ENCODE results near the gene SPTBN5.

SPTBN5 gene

DNA sequence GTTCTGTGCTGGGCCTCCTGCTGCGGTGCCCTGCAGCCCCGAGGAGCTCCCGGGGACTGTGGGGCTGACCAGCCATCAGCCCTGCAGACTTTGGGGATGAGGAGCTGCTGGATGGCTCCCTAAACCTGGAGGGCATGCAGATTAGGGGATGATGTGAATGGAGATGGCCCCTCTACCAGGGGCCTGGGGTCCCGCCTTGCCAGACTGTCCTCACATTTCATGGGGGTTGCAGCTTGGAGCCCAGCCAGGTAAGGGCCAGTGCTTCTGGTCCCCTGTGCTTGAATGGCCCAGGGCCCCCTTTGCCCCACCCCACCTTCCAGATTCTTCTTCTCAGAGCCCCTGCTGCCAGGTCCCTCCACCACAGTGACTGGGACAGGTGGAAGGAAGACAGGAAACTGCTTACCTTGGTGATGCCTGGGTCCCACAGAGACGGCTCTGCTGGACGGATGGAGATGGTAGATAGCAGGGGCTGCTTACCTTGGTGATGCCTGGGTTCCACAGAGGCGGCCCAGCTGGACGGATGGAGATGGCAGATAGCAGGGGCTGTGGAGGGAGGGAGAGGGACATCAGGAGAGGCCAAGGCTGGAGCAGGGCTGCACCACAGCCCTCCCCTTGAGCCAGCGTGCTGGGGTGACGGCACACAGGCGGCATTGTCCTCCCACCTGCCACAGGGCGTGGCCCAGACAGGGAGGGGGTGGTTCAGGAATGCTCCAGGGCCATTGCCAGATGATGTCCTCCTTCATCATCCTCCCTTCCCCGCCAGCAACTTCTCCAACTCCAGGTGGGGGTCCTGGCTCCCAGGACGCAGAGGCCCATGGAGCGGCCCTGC is at the start of gene SPTBN5:
TSS of gene SPTBN5 (minus strand) at position 632 of the 829 bp plus-strand sequence. CDS start at position 76, 556 bp downstream.
- no peak within 1 kb of the TSS for H3K27ac ChIP-seq (ENCODE audit: low read length)
- no peaks in the 10 kb centered on the region for H3K9me3 ChIP-seq (ENCODE audit: control insufficient read depth in 1 of 2, low read length in 2 of 2)
- peaks cover 4 to 28% of the 10 kb centered on the region in 2 donors for H3K4me1 ChIP-seq (ENCODE audit: control insufficient read depth in 1 of 2, insufficient read depth in 2 of 2, low read length in 2 of 2)
- H3K27me3 ChIP-seq (ENCODE audit: low read depth, low read length) = no peaks in the 10 kb centered on the region
- H3K36me3 ChIP-seq (ENCODE audit: control insufficient read depth in 1 of 2, insufficient read depth in 2 of 2, low read length in 2 of 2) = no peaks in the 10 kb centered on the region
- H3K4me3 ChIP-seq (ENCODE audit: low read depth in 1 of 2, low read length in 2 of 2) = peak within 1 kb of the TSS in 1 of 2 donors; percentile 40

DNA sequence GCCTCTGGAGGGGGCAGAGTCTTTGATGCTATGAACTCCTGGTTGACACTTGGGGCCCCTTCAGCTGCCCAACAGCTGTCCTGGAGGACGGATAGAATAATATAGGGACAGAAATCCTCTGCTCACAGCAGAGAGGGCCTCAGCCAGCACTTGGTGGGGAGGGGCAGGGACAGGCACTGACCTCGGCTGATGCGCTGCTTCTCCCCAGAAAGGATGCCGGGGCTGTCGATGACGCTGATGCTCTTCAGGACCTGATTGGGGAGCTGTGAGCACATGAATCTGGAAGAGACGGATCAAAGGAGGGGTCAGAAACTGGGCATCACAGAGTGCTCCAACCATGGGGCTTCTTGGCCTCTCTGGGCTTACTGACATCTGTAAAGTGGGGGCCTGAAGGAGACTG is 49.0 kb upstream of the SPTBN5 start:
- no peak overlapping the region for H3K27ac ChIP-seq (ENCODE audit: low read length)
- no peak overlapping the region for H3K4me3 ChIP-seq (ENCODE audit: low read depth in 1 of 2, low read length in 2 of 2)

DNA sequence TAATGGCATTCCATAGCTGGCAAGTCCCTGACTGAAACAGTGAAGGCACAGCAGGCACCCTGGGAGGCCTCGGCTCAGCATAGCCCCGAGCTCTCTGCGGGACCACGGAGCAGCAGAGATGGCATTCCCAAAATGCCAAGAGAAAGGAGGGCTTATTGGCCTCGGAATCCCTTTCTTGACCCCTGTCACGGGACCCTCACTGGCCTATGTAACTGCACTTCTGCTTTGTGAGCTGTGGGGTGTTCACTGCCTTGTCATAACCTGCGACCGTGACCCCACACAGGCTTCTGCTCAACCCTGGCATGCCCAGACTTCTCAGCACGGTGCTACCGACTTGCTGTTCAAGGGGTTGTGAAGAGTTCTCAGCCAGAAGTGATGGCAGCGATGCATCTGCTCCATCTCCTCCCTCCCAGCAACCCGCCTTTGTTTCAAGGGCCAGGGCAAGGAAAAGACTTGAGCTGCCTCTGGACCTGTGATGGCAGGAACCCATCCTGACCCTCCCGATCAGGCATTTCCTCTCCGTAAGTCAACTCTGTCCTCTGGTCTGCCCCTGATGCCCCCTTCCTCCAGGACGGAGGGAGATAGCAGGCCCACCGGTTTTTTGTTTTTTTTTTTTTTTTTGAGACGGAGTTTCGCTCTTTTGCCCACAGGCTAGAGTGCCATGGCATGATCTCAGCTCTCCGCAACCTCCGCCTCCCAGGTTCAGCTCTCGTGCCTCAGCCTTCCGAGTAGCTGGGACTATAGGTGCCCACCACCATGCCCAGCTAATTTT is 48.0 kb upstream of the SPTBN5 start:
- H3K27ac ChIP-seq (ENCODE audit: low read length) = no peak overlapping the region
- H3K36me3 ChIP-seq (ENCODE audit: control insufficient read depth in 1 of 2, insufficient read depth in 2 of 2, low read length in 2 of 2) = peaks cover 4 to 9% of the 10 kb centered on the region in 2 donors
- H3K4me3 ChIP-seq (ENCODE audit: low read depth in 1 of 2, low read length in 2 of 2) = no peak overlapping the region
- H3K4me1 ChIP-seq (ENCODE audit: control insufficient read depth in 1 of 2, insufficient read depth in 2 of 2, low read length in 2 of 2) = peaks cover 3 to 10% of the 10 kb centered on the region in 2 donors
- H3K9me3 ChIP-seq (ENCODE audit: control insufficient read depth in 1 of 2, low read length in 2 of 2) = no peaks in the 10 kb centered on the region
- H3K27me3 ChIP-seq (ENCODE audit: low read depth, low read length) = no peaks in the 10 kb centered on the region

More for the DNA sequence above, 49.0 kb upstream of the SPTBN5 start:
- Histone ChIP-seq H3K27me3 (ENCODE audit: low read depth, low read length) (no peaks in the 10 kb centered on the region), H3K36me3 (ENCODE audit: control insufficient read depth in 1 of 2, insufficient read depth in 2 of 2, low read length in 2 of 2) (peaks cover 4 to 9% of the 10 kb centered on the region in 2 donors), H3K9me3 (ENCODE audit: control insufficient read depth in 1 of 2, low read length in 2 of 2) (no peaks in the 10 kb centered on the region), H3K4me1 (ENCODE audit: control insufficient read depth in 1 of 2, insufficient read depth in 2 of 2, low read length in 2 of 2) (peaks cover 3 to 10% of the 10 kb centered on the region in 2 donors)

DNA sequence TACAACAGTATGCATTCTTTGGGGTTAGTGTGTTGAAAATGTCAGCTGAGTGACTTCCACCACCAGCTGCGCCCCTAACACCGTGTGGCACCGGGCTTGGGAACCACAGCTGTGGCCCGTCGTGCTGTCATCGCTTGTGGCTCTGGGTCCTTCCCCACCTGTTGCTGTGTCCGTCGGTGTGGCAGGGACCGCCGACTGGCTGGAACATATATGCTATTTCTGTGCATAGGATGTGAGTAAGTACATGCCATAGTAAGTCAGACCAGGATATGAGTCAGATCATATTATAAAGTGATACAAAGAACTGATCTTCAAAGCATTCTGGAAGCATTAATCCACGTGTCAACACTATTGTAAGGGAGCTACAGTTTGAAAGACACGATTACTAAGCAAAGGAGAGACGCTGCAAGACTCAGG is 46.6 kb upstream of the SPTBN5 start:
- H3K9me3 ChIP-seq (ENCODE audit: control insufficient read depth in 1 of 2, low read length in 2 of 2) = no peaks in the 10 kb centered on the region
- H3K27ac ChIP-seq (ENCODE audit: low read length) = no peak overlapping the region
- H3K4me3 ChIP-seq (ENCODE audit: low read depth in 1 of 2, low read length in 2 of 2) = no peak overlapping the region
- H3K27me3 ChIP-seq (ENCODE audit: low read depth, low read length) = no peaks in the 10 kb centered on the region
- H3K36me3 ChIP-seq (ENCODE audit: control insufficient read depth in 1 of 2, insufficient read depth in 2 of 2, low read length in 2 of 2) = peaks cover 4 to 9% of the 10 kb centered on the region in 2 donors
- H3K4me1 ChIP-seq (ENCODE audit: control insufficient read depth in 1 of 2, insufficient read depth in 2 of 2, low read length in 2 of 2) = peaks cover 3 to 10% of the 10 kb centered on the region in 2 donors

DNA sequence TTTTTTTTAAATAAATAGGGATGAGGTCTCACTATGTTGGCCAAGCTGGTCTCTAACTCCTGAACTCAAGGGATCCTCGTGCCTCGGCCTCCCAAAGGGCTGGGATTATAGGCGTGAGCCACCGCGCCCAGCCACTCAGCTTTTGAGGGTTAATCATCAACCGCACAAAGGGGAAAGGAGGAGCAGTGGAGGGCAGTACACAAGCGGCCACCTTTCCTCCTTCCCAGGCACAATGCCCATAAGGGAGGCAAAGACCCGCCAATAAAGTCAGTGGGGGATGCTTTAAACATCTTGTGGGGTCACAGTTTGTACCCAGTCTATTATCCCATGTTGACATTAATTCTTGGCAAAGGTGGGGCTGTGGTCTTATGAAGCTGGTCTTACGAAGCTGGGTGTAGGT is 46.1 kb upstream of the SPTBN5 start:
- Histone ChIP-seq H3K4me1 (ENCODE audit: control insufficient read depth in 1 of 2, insufficient read depth in 2 of 2, low read length in 2 of 2) (peaks cover 3 to 10% of the 10 kb centered on the region in 2 donors), H3K4me3 (ENCODE audit: low read depth in 1 of 2, low read length in 2 of 2) (no peak overlapping the region), H3K27ac (ENCODE audit: low read length) (no peak overlapping the region), H3K36me3 (ENCODE audit: control insufficient read depth in 1 of 2, insufficient read depth in 2 of 2, low read length in 2 of 2) (peaks cover 4 to 9% of the 10 kb centered on the region in 2 donors), H3K27me3 (ENCODE audit: low read depth, low read length) (no peaks in the 10 kb centered on the region), H3K9me3 (ENCODE audit: control insufficient read depth in 1 of 2, low read length in 2 of 2) (no peaks in the 10 kb centered on the region)

DNA sequence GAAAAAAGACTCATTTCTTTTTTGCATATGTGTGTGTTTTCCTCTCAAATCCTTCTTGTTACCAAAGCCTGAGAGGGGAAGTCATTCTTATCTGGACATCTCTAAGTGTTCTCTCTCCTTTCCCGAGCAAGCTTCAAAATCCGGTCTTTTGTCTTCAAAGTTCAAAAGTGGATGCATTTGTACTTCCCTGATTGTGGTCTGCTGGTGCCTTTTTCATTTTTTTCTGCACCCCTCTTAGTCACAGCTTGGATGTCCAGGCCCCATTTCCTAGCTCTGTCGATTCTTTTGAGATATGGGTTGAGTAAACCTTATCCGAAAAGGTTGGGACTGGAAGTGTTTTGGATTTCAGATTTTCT is 43.7 kb upstream of the SPTBN5 start:
- Histone ChIP-seq H3K27me3 (ENCODE audit: low read depth, low read length) (no peaks in the 10 kb centered on the region), H3K27ac (ENCODE audit: low read length) (peak overlapping the region; percentile 44), H3K9me3 (ENCODE audit: control insufficient read depth in 1 of 2, low read length in 2 of 2) (no peaks in the 10 kb centered on the region), H3K36me3 (ENCODE audit: control insufficient read depth in 1 of 2, insufficient read depth in 2 of 2, low read length in 2 of 2) (peaks cover 4 to 9% of the 10 kb centered on the region in 2 donors), H3K4me3 (ENCODE audit: low read depth in 1 of 2, low read length in 2 of 2) (no peak overlapping the region), H3K4me1 (ENCODE audit: control insufficient read depth in 1 of 2, insufficient read depth in 2 of 2, low read length in 2 of 2) (no peaks in the 10 kb centered on the region)

DNA sequence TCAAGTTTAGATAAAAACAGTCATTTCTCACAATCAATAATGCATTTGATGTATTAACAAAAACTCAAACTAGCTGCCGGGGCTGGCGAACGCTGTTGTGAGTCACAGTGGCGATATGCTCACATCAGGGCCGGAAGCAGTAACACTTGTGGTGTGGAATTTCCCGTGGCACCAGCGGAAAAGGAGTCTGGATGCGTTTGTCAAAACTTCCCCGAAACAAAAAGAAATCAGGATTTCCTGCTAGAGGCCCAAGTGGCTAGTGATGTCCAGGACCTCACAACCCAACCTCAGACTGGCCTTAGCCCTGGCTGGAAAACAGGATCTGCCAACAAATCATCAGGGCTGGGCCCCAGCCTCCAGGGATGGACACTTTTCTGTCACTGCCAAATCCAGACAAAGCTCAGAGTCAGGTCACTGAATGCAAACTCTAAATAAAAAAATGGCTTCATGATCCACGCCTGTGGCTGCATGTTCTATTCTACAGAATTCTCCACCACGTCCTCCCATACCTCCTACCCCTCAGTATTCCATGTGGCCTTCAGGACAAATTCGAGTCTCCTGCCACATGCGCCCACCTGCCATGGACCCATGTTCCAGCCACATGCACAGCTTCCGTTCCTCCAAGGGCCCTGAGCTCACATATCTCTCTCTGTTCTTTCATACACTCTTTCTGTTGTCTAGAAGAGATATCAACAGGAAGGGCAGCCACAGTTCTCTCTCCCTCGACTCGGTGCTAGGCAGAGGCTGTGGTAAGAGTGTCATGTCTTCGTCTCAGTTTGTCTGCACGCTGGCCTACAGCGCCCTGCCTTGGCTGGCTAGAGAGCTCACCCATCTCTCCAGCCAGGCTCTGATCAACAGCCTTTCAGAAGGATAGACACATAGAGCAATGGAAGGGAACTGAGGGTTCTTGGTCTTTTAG is 43.1 kb upstream of the SPTBN5 start:
- no peaks in the 10 kb centered on the region for H3K4me1 ChIP-seq (ENCODE audit: control insufficient read depth in 1 of 2, insufficient read depth in 2 of 2, low read length in 2 of 2)

DNA sequence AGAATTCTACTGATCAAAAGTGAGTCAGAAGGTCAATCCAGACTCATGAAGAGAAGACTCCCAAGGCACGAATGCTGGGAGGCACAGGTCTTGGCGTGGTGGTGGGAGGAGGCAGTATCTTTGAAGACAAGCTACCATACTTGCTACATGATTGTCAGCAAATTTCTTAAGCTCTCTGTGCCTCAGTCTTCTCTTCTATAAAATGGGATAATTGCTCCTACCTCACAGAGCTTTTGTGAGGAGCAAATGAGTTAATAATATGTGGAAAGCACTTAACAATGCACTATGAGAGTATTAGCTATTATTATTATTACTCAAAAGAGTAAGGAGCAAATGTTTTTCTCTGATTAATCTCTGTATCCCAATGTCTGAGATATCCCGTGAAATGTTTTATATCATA is 42.3 kb upstream of the SPTBN5 start:
- H3K4me1 ChIP-seq (ENCODE audit: control insufficient read depth in 1 of 2, insufficient read depth in 2 of 2, low read length in 2 of 2) = peaks cover 0 to 1% of the 10 kb centered on the region in 2 donors
- no peaks in the 10 kb centered on the region for H3K27me3 ChIP-seq (ENCODE audit: low read depth, low read length)
- peaks cover 4% of the 10 kb centered on the region in 2 donors for H3K36me3 ChIP-seq (ENCODE audit: control insufficient read depth in 1 of 2, insufficient read depth in 2 of 2, low read length in 2 of 2)
- no peaks in the 10 kb centered on the region for H3K9me3 ChIP-seq (ENCODE audit: control insufficient read depth in 1 of 2, low read length in 2 of 2)
- H3K4me3 ChIP-seq (ENCODE audit: low read depth in 1 of 2, low read length in 2 of 2) = no peak overlapping the region
- H3K27ac ChIP-seq (ENCODE audit: low read length) = peak overlapping the region; percentile 16

More for the DNA sequence above, 43.1 kb upstream of the SPTBN5 start:
- Histone ChIP-seq H3K27ac (ENCODE audit: low read length) (peak overlapping the region; percentile 44), H3K36me3 (ENCODE audit: control insufficient read depth in 1 of 2, insufficient read depth in 2 of 2, low read length in 2 of 2) (peaks cover 4 to 8% of the 10 kb centered on the region in 2 donors), H3K4me3 (ENCODE audit: low read depth in 1 of 2, low read length in 2 of 2) (no peak overlapping the region), H3K27me3 (ENCODE audit: low read depth, low read length) (no peaks in the 10 kb centered on the region), H3K9me3 (ENCODE audit: control insufficient read depth in 1 of 2, low read length in 2 of 2) (no peaks in the 10 kb centered on the region)

DNA sequence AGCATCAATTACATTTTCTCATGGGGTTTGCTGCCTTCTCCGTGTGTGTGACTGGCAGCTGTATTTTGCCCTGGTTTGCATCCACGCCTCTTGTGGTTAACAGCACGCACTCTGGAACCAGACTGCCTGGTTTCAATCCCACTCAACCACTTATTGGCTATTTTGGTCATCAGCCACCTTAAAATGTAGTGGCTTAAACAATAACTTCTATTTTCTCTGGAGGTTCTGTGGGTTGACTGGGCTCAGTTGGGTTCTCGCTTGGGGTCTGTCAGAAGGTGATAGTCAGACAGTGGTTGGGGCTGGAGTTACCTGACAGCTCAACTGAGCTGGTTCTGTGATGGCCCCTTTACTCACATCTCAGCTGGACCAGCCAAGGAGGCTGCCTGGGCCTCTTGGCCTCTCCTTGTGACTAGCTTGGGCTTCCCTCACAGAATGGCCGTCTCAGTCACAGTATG is 41.7 kb upstream of the SPTBN5 start:
- Histone ChIP-seq H3K27ac (ENCODE audit: low read length) (peak overlapping the region; percentile 16), H3K9me3 (ENCODE audit: control insufficient read depth in 1 of 2, low read length in 2 of 2) (no peaks in the 10 kb centered on the region), H3K4me3 (ENCODE audit: low read depth in 1 of 2, low read length in 2 of 2) (no peak overlapping the region), H3K4me1 (ENCODE audit: control insufficient read depth in 1 of 2, insufficient read depth in 2 of 2, low read length in 2 of 2) (peaks cover 3 to 6% of the 10 kb centered on the region in 2 donors), H3K36me3 (ENCODE audit: control insufficient read depth in 1 of 2, insufficient read depth in 2 of 2, low read length in 2 of 2) (peaks cover 4% of the 10 kb centered on the region in 2 donors), H3K27me3 (ENCODE audit: low read depth, low read length) (no peaks in the 10 kb centered on the region)

DNA sequence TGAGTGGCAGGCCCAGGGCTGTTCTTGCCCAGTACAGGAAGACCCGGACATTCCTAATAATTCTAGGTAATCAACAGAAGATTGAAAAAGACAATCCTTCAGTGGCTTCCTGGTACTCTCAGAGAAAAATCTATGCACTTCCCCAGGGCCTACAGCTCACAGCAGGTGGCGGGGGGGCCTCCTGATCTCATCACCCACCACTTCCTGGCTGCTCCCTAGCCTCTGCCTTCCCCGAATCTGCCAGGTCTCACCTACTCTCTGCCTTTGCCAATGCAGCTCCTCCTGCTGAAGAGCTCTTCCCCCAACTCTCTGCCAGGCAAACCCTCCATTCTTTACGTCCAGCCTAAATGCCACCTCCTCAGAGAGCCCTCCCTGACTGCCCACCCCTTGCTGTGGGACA is 41.0 kb upstream of the SPTBN5 start:
- peak overlapping the region; percentile 32 for H3K27ac ChIP-seq (ENCODE audit: low read length)
- H3K27me3 ChIP-seq (ENCODE audit: low read depth, low read length) = no peaks in the 10 kb centered on the region
- no peak overlapping the region for H3K4me3 ChIP-seq (ENCODE audit: low read depth in 1 of 2, low read length in 2 of 2)
- no peaks in the 10 kb centered on the region for H3K36me3 ChIP-seq (ENCODE audit: control insufficient read depth in 1 of 2, insufficient read depth in 2 of 2, low read length in 2 of 2)
- H3K9me3 ChIP-seq (ENCODE audit: control insufficient read depth in 1 of 2, low read length in 2 of 2) = no peaks in the 10 kb centered on the region
- H3K4me1 ChIP-seq (ENCODE audit: control insufficient read depth in 1 of 2, insufficient read depth in 2 of 2, low read length in 2 of 2) = peaks cover 9 to 14% of the 10 kb centered on the region in 2 donors

Data from muscle layer of duodenum (tissue), 2 donors.